SJCRH30 (cell line): Measurements from ENCODE around the gene MSANTD3. TPM values are rescaled to one million over a fixed set of nuclear protein-coding genes. Genes with fewer than 3 reads are reported as not detected.
"Not testable (repeated sequence)": the region's sequence is repeated elsewhere in the genome, so short reads cannot be mapped to it uniquely, and the experiment has no call there.

Source experiments
- DNase-seq, 2 experiments: peaks; one replicate each; pipeline ENCODE4 v3.0.0-alpha.2; 2015 to 2020
- H3K27ac ChIP-seq: fragments of 250-450 bp; sonication (Bioruptor Pico); 2 replicates; pipeline ENCODE4 v1.5.1; 2020; ENCODE audit warnings: mild to moderate bottlenecking, moderate library complexity
- H3K27me3 ChIP-seq: fragments of 250-450 bp; sonication (Bioruptor Pico); 2 replicates; pipeline ENCODE4 v1.5.1; 2020; ENCODE audit warnings: mild to moderate bottlenecking, moderate library complexity
- H3K36me3 ChIP-seq: fragments of 250-450 bp; sonication (Bioruptor Pico); 2 replicates; pipeline ENCODE4 v1.5.1; 2020; ENCODE audit warnings: mild to moderate bottlenecking, moderate library complexity
- H3K4me1 ChIP-seq: fragments of 250-450 bp; sonication (Bioruptor Pico); 2 replicates; pipeline ENCODE4 v1.5.1; 2020; ENCODE audit warnings: mild to moderate bottlenecking, moderate library complexity
- H3K4me3 ChIP-seq: fragments of 250-450 bp; sonication (Bioruptor Pico); 2 replicates; pipeline ENCODE4 v1.5.1; 2020; ENCODE audit warnings: mild to moderate bottlenecking, moderate library complexity
- H3K9me3 ChIP-seq: fragments of 250-450 bp; sonication (Bioruptor Pico); replicated peaks from 2 replicates; pipeline ENCODE4 v1.5.1; 2020; ENCODE audit warnings: mild to moderate bottlenecking, moderate library complexity
- total RNA-seq: library from RNA; depleted of rRNA; stranded (reverse); fragments of >200 nt; shearing (Covaris generic); gene quantifications from 2 replicates; pipeline ENCODE4 v1.2.3, GENCODE V29; 2014

The MSANTD3 gene
- total RNA-seq, 1 experiment from 2014 or later, result 63.9 TPM

DNA sequence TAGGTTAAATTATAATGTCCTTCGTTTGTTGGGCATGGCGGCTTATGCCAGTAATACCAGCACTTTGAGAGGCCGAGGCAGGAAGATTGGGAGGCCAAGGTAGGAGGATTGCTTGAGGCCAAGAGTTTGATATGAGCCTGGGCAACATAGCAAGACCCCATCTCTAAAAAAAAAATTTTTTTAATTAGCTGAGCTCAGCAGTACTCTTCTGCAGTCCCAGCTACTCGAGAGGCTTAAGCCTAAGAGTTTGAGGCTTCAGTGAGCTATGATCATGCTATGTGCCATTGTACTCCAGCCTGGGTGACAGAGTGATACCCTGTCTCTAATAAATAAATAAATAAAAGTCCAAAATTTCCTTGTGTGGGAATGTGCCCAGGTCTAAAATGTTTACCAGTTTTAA, 9.1 kb upstream of the MSANTD3 start:
- no peaks in the 10 kb centered on the region for H3K27me3 ChIP-seq
- 0 out of 2 replicates have a peak, but pooled peaks cover 2% of the 10 kb centered on the region for H3K9me3 ChIP-seq
- peak overlapping the region; percentile 70 for H3K27ac ChIP-seq
- peaks cover 21% of the 10 kb centered on the region for H3K4me1 ChIP-seq
- H3K36me3 ChIP-seq, result no peaks in the 10 kb centered on the region
- no peak for DNase-seq
- H3K4me3 ChIP-seq, result no peak overlapping the region

DNA sequence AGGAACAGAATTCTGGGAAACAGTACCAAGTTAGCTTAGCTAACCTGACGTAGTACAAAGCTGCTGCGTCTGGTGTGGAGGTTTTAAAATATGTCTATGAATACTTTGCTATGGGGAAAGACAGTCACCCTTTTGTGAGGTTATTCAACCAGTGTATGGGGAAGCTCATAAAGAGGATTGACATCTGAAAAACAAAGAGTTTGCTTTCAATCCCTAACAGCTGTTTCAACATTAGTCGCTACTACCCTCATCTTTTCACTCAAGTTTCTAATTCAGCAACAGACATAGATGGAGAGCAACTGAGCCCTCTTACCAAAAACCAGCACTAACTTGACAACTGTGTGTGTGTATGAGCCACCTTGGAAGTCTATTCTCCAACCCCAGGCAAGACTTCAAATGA, 7.8 kb upstream of the MSANTD3 start:
- H3K27ac ChIP-seq, result peak overlapping the region; percentile 70
- no peaks in the 10 kb centered on the region for H3K27me3 ChIP-seq
- peak; percentile 29 to 84 for DNase-seq
- H3K4me3 ChIP-seq, result no peak overlapping the region
- peaks cover 17% of the 10 kb centered on the region for H3K4me1 ChIP-seq
- 0 out of 2 replicates have a peak, but pooled peaks cover 2% of the 10 kb centered on the region for H3K9me3 ChIP-seq
- H3K36me3 ChIP-seq, result no peaks in the 10 kb centered on the region

DNA sequence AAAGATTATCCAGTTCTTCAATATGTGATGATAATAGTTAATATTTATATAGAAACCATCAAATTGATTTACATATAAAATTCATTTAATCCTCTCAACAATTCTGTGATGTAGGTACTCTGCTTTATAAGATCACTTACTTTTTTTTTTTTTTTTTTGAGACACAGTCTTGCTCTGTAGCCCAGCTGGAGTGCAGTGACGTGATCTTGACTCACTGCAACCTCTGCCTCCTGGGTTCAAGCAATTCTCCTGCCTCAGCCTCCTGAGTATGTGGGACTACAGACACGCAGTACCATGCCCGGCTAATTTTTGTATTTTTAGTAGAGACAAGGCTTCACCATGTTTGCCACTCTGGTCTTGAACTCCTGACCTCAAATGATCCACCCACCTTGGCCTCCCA, 5.8 kb upstream of the MSANTD3 start:
- DNase-seq, H3K27ac ChIP-seq, H3K9me3 ChIP-seq, H3K36me3 ChIP-seq, H3K4me3 ChIP-seq, H3K27me3 ChIP-seq: not testable (repeated sequence)
- peaks cover 17% of the 10 kb centered on the region for H3K4me1 ChIP-seq

DNA sequence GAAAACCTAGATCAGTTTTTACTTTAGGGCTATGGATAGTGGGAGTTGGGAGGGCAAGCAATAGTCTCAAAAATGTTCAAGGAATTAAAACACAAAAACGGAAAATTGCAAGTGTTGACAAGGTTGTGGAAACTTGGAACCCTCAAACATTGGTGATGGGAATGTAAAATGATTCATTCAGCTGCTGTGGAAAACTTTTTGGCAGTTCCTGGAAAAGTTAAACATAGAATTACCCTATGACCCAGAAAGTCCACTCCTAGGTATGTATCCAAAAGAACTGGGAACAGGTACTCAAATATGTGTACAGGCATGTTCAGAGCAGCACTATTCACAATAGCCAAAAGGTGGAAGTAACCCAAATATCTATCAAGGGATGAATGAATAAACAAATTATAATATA, 1.2 kb upstream of the MSANTD3 start:
- Histone ChIP-seq H3K36me3 (no peaks in the 10 kb centered on the region), H3K4me3 (peak overlapping the region; percentile 79), H3K27ac (peak overlapping the region; percentile 95), H3K9me3 (no peaks in the 10 kb centered on the region), H3K27me3 (no peaks in the 10 kb centered on the region), H3K4me1 (peaks cover 19% of the 10 kb centered on the region)
- peak in 1 of 2 experiments; percentile 17 for DNase-seq

DNA sequence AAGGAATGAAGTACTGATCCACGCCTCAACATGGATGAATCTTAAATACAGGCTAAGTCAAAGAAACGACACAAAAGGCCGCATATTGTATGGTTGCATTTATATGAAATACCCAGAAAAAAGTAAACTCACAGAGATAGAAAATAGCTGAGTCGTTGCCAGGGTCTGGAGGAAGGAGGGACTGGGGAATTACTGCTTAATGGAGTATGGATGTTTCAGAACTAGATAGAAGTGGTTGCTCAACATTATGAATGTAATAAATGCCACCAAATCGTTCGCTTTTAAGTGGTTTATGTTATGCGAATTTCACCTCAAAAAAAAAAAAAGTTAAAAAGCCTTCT, 784 bp upstream of the MSANTD3 start:
- no peaks in the 10 kb centered on the region for H3K9me3 ChIP-seq
- no peaks in the 10 kb centered on the region for H3K36me3 ChIP-seq
- H3K27ac ChIP-seq, result peak overlapping the region; percentile 95
- H3K4me3 ChIP-seq, result peak overlapping the region; percentile 79
- no peaks in the 10 kb centered on the region for H3K27me3 ChIP-seq
- DNase-seq, result no peak
- H3K4me1 ChIP-seq, result peaks cover 19% of the 10 kb centered on the region

DNA sequence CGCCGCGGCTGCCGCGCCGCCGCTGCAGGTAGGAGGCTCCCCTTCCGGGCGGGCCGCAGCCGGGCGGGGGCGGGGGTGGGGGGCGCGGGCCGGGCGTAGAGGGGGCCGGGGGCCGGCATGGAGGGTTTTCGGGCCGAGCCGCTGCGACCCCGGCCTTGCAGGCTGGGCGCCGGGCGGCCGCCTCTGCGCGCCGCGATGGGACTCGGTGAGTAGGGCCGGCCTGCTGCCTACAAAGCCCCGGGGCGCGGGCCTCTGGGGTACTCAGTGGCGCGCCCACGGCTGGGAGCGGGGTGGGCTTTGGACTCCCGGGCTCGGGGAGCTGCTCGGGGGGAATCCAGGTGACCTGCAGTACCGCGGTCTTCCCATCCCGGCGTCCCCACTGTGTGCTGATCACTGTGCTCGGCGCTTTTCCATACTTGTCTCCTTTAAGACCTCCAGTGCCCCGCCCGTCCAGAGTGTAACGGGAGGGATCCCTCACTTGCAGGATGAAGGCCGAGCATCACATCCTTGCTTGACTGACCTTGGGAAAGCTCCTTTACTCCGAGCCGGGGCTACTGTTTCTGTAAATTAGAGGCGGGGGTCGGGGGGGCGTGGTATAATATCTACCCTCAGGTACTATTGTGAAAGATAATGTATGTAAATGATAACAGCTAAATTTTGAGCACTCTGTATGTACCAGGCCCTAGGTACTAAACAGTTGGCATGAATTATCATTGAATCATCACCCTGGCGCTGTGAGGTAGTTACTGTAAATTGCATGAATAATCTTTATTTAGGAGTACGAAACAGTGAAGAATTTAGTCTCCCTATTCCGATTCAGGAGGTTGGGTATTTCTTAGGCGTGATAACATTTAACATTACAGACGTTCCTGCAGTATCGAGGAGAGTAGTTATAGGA, 672 bp downstream of the MSANTD3 start:
- Histone ChIP-seq H3K36me3 (peaks cover 6% of the 10 kb centered on the region; the same call in 1 of the 2 replicates), H3K4me3 (peak overlapping the region; percentile 91), H3K27ac (peak overlapping the region; percentile 81), H3K4me1 (peaks cover 19% of the 10 kb centered on the region), H3K9me3 (no peaks in the 10 kb centered on the region), H3K27me3 (no peaks in the 10 kb centered on the region)
- peak; percentile 80 to 82 for DNase-seq

DNA sequence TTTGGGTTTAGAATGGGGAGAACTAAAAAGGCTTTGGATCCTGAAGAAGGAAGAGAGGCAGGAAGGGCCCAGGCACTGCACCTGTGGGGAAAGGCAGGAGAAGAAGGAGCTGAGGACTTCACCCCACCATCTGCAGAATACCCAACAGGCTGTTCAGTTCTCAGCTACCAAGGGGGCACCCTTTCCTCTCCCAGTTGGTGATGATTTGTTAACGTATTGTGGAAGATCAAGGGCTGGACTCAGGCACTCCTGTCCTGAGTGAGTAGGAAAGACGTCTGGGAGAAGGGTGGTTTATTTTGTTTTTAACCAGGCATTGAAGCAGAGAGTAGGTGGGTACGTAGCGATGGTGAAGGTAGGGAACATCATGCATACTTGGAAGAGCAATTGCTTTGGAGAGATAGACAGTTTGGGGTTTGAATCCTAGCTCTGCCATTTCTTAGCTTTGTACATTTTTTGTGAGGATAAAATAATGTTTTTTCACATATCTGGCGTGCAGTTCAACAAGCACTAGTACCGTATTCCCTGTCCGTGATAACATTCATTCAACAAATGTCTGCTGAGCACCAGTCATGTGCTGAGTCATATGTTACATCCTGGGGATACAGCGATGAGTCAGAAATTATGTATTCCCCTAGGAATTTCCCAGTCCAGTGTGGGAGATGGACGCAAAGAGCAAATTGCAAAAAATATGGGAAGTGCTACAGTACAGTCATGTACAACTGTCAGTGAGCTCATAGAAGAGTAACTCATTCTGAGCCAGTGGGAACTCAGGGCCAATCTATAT, 2.1 kb downstream of the MSANTD3 start:
- Histone ChIP-seq H3K27ac (peak overlapping the region; percentile 53), H3K27me3 (no peaks in the 10 kb centered on the region), H3K4me1 (peaks cover 19% of the 10 kb centered on the region), H3K4me3 (no peak overlapping the region), H3K36me3 (peaks cover 10% of the 10 kb centered on the region; the same call in 1 of the 2 replicates), H3K9me3 (no peaks in the 10 kb centered on the region)
- DNase-seq, result peak; percentile 58 to 79

DNA sequence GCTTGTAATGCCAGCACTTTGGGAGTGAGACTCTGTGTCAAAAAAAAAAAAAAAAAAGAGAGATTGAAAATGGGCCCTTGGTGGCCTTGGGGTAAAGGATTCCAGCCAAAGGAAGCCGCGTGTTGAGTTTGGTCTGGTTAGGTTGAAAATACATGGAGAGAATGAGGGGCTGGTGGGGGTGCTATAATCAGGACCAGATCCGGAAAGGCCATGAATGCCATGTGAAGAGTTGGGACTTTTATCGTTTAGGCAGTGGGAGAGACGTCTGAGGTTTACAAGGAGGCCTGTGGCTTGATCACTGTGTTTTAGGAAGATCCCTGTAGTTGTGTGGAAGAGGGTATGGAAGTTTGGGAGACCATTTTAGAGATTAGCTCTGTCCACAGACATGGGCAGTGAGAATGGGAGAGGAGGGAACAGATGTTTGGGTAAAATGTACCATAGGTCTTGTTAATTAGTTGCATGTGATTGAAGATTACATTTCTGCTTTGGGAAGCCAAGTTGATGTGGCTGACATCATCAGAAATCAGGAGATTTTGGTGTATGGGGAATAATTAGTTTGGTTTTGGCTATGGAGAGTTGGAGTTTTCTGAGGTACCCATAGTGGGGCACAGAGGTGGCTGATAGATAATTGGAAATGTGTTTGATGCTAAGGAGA, 3.5 kb downstream of the MSANTD3 start:
- Histone ChIP-seq H3K4me3 (no peak overlapping the region), H3K36me3 (peaks cover 11% of the 10 kb centered on the region; the same call in 1 of the 2 replicates), H3K9me3 (no peaks in the 10 kb centered on the region), H3K27me3 (no peaks in the 10 kb centered on the region), H3K27ac (no peak overlapping the region), H3K4me1 (peaks cover 19% of the 10 kb centered on the region)
- DNase-seq, result no peak

DNA sequence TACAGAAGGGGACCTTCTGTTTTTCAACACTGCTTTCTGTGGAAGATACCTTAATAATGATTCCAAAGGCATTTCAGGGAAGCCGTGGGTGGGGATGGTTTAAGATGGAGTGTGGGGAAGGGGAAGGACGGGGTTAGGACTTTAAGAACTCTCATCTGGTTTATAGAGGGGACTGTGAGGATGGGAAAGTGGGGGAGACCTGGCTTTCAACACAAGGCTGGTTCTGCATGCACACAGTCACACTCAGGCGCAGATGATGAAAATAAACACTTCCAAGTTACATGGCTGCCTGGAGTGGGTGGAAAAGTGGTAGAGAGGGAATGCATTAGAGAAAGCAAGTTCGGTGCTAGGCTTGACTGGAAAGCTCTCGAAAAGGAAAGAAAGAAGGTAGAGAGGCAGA, 4.9 kb downstream of the MSANTD3 start:
- Histone ChIP-seq H3K27ac (no peak overlapping the region), H3K27me3 (no peaks in the 10 kb centered on the region), H3K36me3 (peaks cover 13% of the 10 kb centered on the region; the same call in 1 of the 2 replicates), H3K4me1 (peaks cover 19% of the 10 kb centered on the region), H3K4me3 (no peak overlapping the region), H3K9me3 (no peaks in the 10 kb centered on the region)
- DNase-seq, result no peak

DNA sequence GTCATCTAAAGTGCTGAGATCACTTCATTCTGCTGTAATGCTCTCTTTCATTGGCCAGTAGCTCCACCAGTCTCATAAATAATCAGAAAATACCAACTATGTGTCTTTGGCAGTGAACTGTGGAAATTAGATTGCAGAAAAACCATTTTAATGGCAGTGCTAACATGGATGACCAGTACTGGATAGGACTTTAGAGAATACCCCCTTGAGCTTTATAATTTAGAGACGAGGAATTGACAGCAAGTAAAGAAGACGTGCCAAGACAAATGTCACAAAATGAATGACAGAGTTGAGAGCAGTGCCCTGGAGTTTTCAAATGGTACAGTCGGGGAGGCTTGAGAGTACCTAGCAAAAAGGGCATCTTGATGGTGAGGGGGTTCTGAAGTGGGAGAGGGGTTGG, 5.8 kb downstream of the MSANTD3 start:
- Histone ChIP-seq H3K27ac (no peak overlapping the region), H3K9me3 (no peaks in the 10 kb centered on the region), H3K4me1 (peaks cover 19% of the 10 kb centered on the region), H3K27me3 (no peaks in the 10 kb centered on the region), H3K36me3 (peaks cover 13% of the 10 kb centered on the region; the same call in 1 of the 2 replicates), H3K4me3 (no peak overlapping the region)
- no peak for DNase-seq

DNA sequence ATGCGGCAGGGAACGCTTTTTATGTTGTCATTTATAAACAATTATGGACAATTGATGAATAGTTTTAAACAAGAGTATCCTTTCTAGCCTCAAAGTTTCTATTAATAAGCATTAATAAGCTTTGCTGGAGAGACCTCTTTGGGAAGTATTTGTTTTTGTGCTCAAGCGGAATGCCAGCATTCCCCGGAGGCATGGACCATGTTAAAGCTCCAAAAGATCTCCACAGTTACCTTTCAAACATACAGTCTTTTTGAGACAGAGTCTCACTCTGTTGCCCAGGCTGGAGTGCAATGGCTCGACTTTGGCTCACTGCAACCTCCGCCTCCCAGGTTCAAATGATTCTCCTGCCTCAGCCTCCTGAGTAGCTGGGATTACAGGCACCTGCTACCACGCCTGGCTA, 9.6 kb downstream of the MSANTD3 start:
- Histone ChIP-seq H3K4me1 (peaks cover 7% of the 10 kb centered on the region), H3K27ac (no peak overlapping the region), H3K4me3 (no peak overlapping the region), H3K27me3 (no peaks in the 10 kb centered on the region), H3K36me3 (peaks cover 13% of the 10 kb centered on the region), H3K9me3 (no peaks in the 10 kb centered on the region)
- DNase-seq, result no peak

DNA sequence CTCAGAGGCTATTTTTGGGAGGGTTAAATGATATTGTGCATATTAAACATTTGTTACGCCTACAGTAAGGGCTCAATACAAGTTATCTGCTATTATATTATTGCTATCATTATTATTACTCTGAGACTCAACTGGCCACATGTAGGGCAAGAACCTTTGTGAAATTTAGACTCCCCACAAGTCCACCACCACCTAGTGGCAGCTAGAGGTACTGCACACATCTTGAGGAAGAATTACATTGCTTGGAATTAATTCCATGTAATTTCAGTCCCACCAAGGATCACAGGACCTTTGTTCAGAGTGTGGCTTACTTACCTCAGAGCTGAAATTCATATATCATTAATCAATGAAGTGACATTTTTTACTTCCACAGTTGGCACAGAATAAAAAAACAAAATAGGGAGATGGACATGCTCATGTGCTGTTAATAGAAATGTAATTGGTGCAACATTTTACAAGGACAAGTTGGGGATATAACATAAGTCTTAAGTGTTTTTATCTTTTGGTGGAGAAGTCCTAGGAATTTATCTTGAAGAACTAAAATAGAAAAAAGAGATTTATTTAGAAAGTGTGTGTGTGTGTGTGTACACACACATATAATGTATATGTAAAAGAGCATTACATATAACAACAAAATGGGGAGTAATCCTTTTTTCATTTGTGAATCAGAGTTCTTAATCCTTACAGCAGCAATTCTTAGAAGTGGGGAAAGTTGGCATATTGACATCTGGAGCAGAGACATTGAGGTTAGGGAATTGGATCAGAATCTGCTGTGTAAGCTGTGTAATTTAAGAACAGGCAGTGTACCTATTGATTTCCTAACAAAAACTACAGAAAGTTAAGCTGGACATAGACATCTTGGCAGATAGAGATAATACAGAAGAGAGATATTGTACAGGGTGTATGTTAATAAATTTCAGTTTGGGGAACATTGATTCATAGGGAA, 11.2 kb downstream of the MSANTD3 start:
- Histone ChIP-seq H3K27ac (no peak overlapping the region), H3K27me3 (no peaks in the 10 kb centered on the region), H3K36me3 (peaks cover 16% of the 10 kb centered on the region), H3K4me1 (peaks cover 7% of the 10 kb centered on the region), H3K9me3 (no peaks in the 10 kb centered on the region), H3K4me3 (no peak overlapping the region)
- DNase-seq, result peak; percentile 80 to 89

DNA sequence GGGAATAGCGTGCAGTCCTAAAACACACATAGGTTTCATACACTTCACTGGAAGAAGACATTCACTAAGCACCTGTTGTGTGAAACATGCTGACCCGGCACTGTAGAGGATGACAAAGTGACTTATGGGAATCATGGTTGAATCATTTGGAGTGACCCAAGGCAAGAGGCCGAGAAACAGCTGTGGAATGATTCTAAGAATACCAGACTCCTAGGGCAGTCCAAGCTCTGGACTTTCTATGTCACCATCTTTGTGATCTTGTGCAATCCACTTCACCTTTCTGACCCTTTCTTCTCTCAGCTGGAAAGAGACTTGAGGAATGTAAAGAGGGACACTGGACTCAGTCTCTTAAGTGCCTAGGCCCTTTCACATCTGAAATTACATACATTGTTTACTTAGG, 13.1 kb downstream of the MSANTD3 start:
- Histone ChIP-seq H3K27me3 (no peaks in the 10 kb centered on the region), H3K9me3 (no peaks in the 10 kb centered on the region), H3K27ac (no peak overlapping the region), H3K36me3 (peaks cover 30% of the 10 kb centered on the region), H3K4me3 (no peak overlapping the region), H3K4me1 (peaks cover 7% of the 10 kb centered on the region)
- peak; percentile 19 to 53 for DNase-seq

DNA sequence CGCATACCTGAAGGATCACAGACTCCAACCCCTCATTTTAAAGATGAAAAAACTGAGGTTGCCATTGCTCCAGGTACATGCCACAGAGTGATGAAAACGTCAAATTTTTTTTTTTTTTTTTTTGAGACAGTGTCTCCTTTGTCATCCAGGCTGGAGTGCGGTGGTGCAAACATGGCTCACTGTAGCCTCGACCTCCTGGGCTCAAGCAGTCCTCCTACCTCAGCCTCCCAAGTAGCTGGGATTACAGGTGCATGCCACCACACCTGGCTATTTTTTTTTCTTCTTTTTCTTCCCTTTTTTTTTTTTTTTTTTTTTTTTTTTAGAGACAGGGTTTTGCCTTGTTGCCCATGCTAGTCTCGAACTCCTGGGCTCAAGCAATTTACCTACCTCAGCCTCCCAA, 13.5 kb downstream of the MSANTD3 start:
- H3K27ac ChIP-seq, H3K4me1 ChIP-seq, H3K4me3 ChIP-seq, H3K9me3 ChIP-seq, DNase-seq, H3K27me3 ChIP-seq: not testable (repeated sequence)
- H3K36me3 ChIP-seq, result peaks cover 33% of the 10 kb centered on the region
